A549 (cell line): ENCODE results near the gene ACAD9. TPM values are rescaled to one million over a fixed set of nuclear protein-coding genes. Genes with fewer than 3 reads are reported as not detected.

Experiments used
- ATAC-seq, 2 experiments: fragments of 200-7000 bp in 1 of 2; fragments of >200 bp in 1 of 2; cut with Nextera tagmentation in 1 of 2; cut with Tn5 transposase in 1 of 2; 3 replicates each; pipeline versions ENCODE4 v1.8.0 to v1.9.1; 2018 to 2020; ENCODE audit warnings: mild to moderate bottlenecking in 1 of 2, moderate library complexity in 1 of 2
- CTCF ChIA-PET: fragments of 300-600 bp; sonication (Branson Sonifier 250); formaldehyde crosslinking; extraction: SDS; loops from one replicate; lab custom pipeline; 2021; ENCODE audit warnings: antibody characterized with exemption, inconsistent platforms; lab: Yijun Ruan, JAX
- POLR2A ChIA-PET: fragments of 350-600 bp; formaldehyde crosslinking; extraction: SDS; loops from one replicate; lab custom pipeline; 2021; ENCODE audit warnings: antibody characterized with exemption, inconsistent platforms; lab: Yijun Ruan, JAX
- DNase-seq, 2 experiments: peaks; one replicate each; pipeline versions ENCODE4 v3.0.0 to v3.0.0-alpha.2; 2011 to 2016; ENCODE audit warnings: low read depth in 1 of 2, low spot score in 1 of 2
- FAIRE-seq: peaks from 2 replicates; lab custom pipeline; 2011; peaks lifted over from hg19 to GRCh38; lab: Jason Lieb, UNC
- H3K27ac ChIP-seq, 2 experiments: fragments of >200 bp; sonication (Bioruptor Twin); formaldehyde crosslinking; 3 replicates each; pipeline ENCODE4 v1.5.1; 2016 to 2017
- H3K4me1 ChIP-seq: fragments of >200 bp; sonication (Bioruptor Twin); formaldehyde crosslinking; 3 replicates; pipeline ENCODE4 v1.6.1; 2016
- H3K4me2 ChIP-seq: fragments of >200 bp; sonication (Bioruptor Twin); formaldehyde crosslinking; 3 replicates; pipeline ENCODE4 v1.6.1; 2016
- H3K4me3 ChIP-seq: fragments of >200 bp; sonication (Bioruptor Twin); formaldehyde crosslinking; 3 replicates; pipeline ENCODE4 v1.5.1; 2016
- H3K9me3 ChIP-seq: fragments of >200 bp; sonication (Bioruptor Twin); formaldehyde crosslinking; 3 replicates; pipeline ENCODE4 v1.6.1; 2016
- BCL3 ChIP-seq: fragments of >200 bp; sonication (Bioruptor Twin); formaldehyde crosslinking; IDR thresholded peaks from 3 replicates; pipeline ENCODE4 v1.6.1; 2016
- BHLHE40 ChIP-seq: IDR thresholded peaks from 2 replicates; pipeline ENCODE4 v1.6.1; 2012; ENCODE audit warnings: low read depth, low read length, inconsistent platforms
- CEBPB ChIP-seq, 2 experiments: fragments of >200 bp in 1 of 2; sonication (Bioruptor Twin) in 1 of 2; formaldehyde crosslinking in 1 of 2; IDR thresholded peaks; 2 replicates each; pipeline ENCODE4 v1.6.1; 2012 to 2016
- E2F6 ChIP-seq: IDR thresholded peaks from 2 replicates; pipeline ENCODE4 v1.6.1; 2012; ENCODE audit warnings: low read depth, borderline replicate concordance
- EP300 ChIP-seq, 2 experiments: fragments of >200 bp; sonication (Bioruptor Twin); formaldehyde crosslinking; IDR thresholded peaks; 2 replicates in 1 of 2; 3 replicates in 1 of 2; pipeline ENCODE4 v1.6.1; 2016 to 2017
- ESRRA ChIP-seq: fragments of 150-350 bp; IDR thresholded peaks from 2 replicates; pipeline ENCODE4 v1.6.1; 2014; ENCODE audit warnings: mild to moderate bottlenecking, low read length, borderline replicate concordance
- FOSB ChIP-seq: fragments of 250-450 bp; sonication (Bioruptor Pico); IDR thresholded peaks from 2 replicates; pipeline ENCODE4 v1.5.0; 2020; ENCODE audit warnings: mild to moderate bottlenecking, moderate library complexity
- FOXS1 ChIP-seq: fragments of 250-450 bp; sonication (Bioruptor Pico); IDR thresholded peaks from 2 replicates; pipeline ENCODE4 v1.5.0; 2020; ENCODE audit warnings: mild to moderate bottlenecking, moderate library complexity
- HEYL ChIP-seq: fragments of 250-450 bp; sonication (Bioruptor Pico); IDR thresholded peaks from 2 replicates; pipeline ENCODE4 v1.8.0; 2021; ENCODE audit warnings: mild to moderate bottlenecking, moderate library complexity
- HOXA7 ChIP-seq: fragments of 250-450 bp; sonication (Bioruptor Pico); IDR thresholded peaks from 2 replicates; pipeline ENCODE4 v1.5.0; 2020; ENCODE audit warnings: mild to moderate bottlenecking, moderate library complexity
- HOXB13 ChIP-seq: fragments of 250-450 bp; sonication (Bioruptor Pico); IDR thresholded peaks from 2 replicates; pipeline ENCODE4 v1.5.0; 2020; ENCODE audit warnings: low read depth, mild to moderate bottlenecking, moderate library complexity
- JUNB ChIP-seq: fragments of >200 bp; sonication (Bioruptor Twin); formaldehyde crosslinking; IDR thresholded peaks from 2 replicates; pipeline ENCODE4 v1.6.1; 2016
- MAX ChIP-seq: IDR thresholded peaks from 2 replicates; pipeline ENCODE4 v1.6.1; 2012
- MAZ ChIP-seq: fragments of 150-350 bp; IDR thresholded peaks from 2 replicates; pipeline ENCODE4 v1.6.1; 2014; ENCODE audit warnings: antibody characterized with exemption, low read depth, low read length, borderline replicate concordance
- MYC ChIP-seq: IDR thresholded peaks from 2 replicates; pipeline ENCODE4 v1.6.1; 2012; ENCODE audit warnings: mild to moderate bottlenecking, inconsistent platforms, low read length, improper control_type of control experiment, borderline replicate concordance
- NPAS2 ChIP-seq: fragments of 250-450 bp; sonication (Bioruptor Pico); IDR thresholded peaks from 2 replicates; pipeline ENCODE4 v1.8.0; 2022; ENCODE audit warnings: mild to moderate bottlenecking, moderate library complexity, borderline replicate concordance
- NR3C1 ChIP-seq: fragments of >200 bp; sonication (Bioruptor Twin); formaldehyde crosslinking; IDR thresholded peaks from 3 replicates; pipeline ENCODE4 v1.6.1; 2017
- PBX3 ChIP-seq: IDR thresholded peaks from 2 replicates; pipeline ENCODE4 v1.6.1; 2012
- PHF8 ChIP-seq: fragments of 200-600 bp; sonication (generic); IDR thresholded peaks from 2 replicates; pipeline ENCODE4 v1.6.1; 2016; ENCODE audit warnings: low read depth, mild to moderate bottlenecking, antibody characterized with exemption, moderate library complexity, borderline replicate concordance
- POLR2AphosphoS2 ChIP-seq: conservative IDR thresholded peaks from 2 replicates; pipeline ENCODE4 v1.6.1; 2012; ENCODE audit warnings: low read length, improper control_type of control experiment, inconsistent platforms
- RAD21 ChIP-seq, 2 experiments: fragments of >200 bp in 1 of 2; sonication (Bioruptor Twin) in 1 of 2; formaldehyde crosslinking in 1 of 2; IDR thresholded peaks in 1 of 2; conservative IDR thresholded peaks in 1 of 2; 2 replicates in 1 of 2; 3 replicates in 1 of 2; pipeline ENCODE4 v1.6.1; 2012 to 2018; ENCODE audit warnings: inconsistent platforms in 1 of 2
- REST ChIP-seq: fragments of 200-600 bp; sonication (generic); IDR thresholded peaks from 2 replicates; pipeline ENCODE4 v1.6.1; 2016; ENCODE audit warnings: antibody characterized with exemption, mild to moderate bottlenecking, moderate library complexity
- RNF2 ChIP-seq: fragments of 200-600 bp; sonication (generic); IDR thresholded peaks from 2 replicates; pipeline ENCODE4 v1.6.1; 2016; ENCODE audit warnings: low read depth, mild to moderate bottlenecking, antibody characterized with exemption, moderate library complexity, borderline replicate concordance
- TFCP2L1 ChIP-seq: fragments of 250-450 bp; sonication (Bioruptor Pico); IDR thresholded peaks from 2 replicates; pipeline ENCODE4 v1.5.0; 2021; ENCODE audit warnings: mild to moderate bottlenecking
- ZNF302 ChIP-seq: fragments of 250-450 bp; sonication (Bioruptor Pico); IDR thresholded peaks from 2 replicates; pipeline ENCODE4 v1.9.0; 2021; ENCODE audit warnings: inconsistent platforms, mild to moderate bottlenecking, moderate library complexity
- ZSCAN20 ChIP-seq: fragments of 250-450 bp; sonication (Bioruptor Pico); IDR thresholded peaks from 2 replicates; pipeline ENCODE4 v1.8.0; 2022; ENCODE audit warnings: mild to moderate bottlenecking, moderate library complexity
- WGBS: methylation state at CpG from one replicate; pipeline ENCODE4 v1.1.6; 2017; ENCODE audit errors: missing lambda C conversion rate; 5-methylcytosine and 5-hydroxymethylcytosine counted together
- polyA plus RNA-seq, 4 experiments: library from polyadenylated mRNA; depleted of rRNA in 3 of 4; stranded (reverse); fragments of >200 nt; fragmentation: RNase III in 1 of 4; extraction: RNeasy Plus Mini Kit Qiagen cat#74134 plus additional on column Dnase treatment in 1 of 4; gene quantifications; 2 replicates in 3 of 4; 3 replicates in 1 of 4; pipeline ENCODE4 v1.2.3, GENCODE V29; 2011 to 2017

ACAD9 gene
- polyA plus RNA-seq, 2 of the 4 experiments (the other 2 are of a cell fraction), result 26.1 to 29.2 TPM

GRCh38 chr3:128933213-128933921 is 53.9 kb downstream of the ACAD9 start:
- CTCF ChIA-PET, result no interaction called here
- no peaks in the 10 kb centered on the region for H3K4me1 ChIP-seq
- no peak overlapping the region for H3K4me3 ChIP-seq
- FAIRE-seq (no peak), ATAC-seq (peak; percentile 31 to 44; a peak in 4 of 6 replicates), DNase-seq (no peak)
- no peak for TF ChIP-seq ESRRA
- TF ChIP-seq MAX, result no peak
- no peak for TF ChIP-seq NR3C1
- TF ChIP-seq PBX3, result no peak
- TF ChIP-seq HOXB13, result no peak
- no peak for TF ChIP-seq ZSCAN20 (CRISPR knock-in tag)
- TF ChIP-seq TFCP2L1, result no peak
- no peak for TF ChIP-seq MAZ
- no peak for TF ChIP-seq FOXS1 (CRISPR knock-in tag)
- no peak for TF ChIP-seq ZNF302 (CRISPR knock-in tag)
- POLR2A ChIA-PET, result no interaction called here
- H3K27ac ChIP-seq, result no peak overlapping the region
- no peak overlapping the region for H3K4me2 ChIP-seq
- peaks cover 9% of the 10 kb centered on the region; the same call in 2 of the 3 replicates for H3K9me3 ChIP-seq
- WGBS, result 54% methylated on average over 6 of the region's 9 CpGs

- CTCF ChIA-PET, result no interaction called here
- H3K4me1 ChIP-seq, result no peaks in the 10 kb centered on the region
- no peak overlapping the region for H3K4me2 ChIP-seq
- no peak overlapping the region for H3K27ac ChIP-seq
- no CpG with 5 or more reads among the region's 2 CpGs for whole genome bisulfite sequencing
- no peak for DNase-seq
- TF ChIP-seq BCL3 (no peak), HOXA7 (no peak), PHF8 (no peak), E2F6 (no peak), JUNB (no peak), ZNF302 (CRISPR knock-in tag) (no peak)
- TF ChIP-seq, all 56 proteins: peak for 0
- POLR2A ChIA-PET, result no interaction called here
- no peak for ATAC-seq
- Histone ChIP-seq H3K9me3 (peaks cover 7% of the 10 kb centered on the region; the same call in 2 of the 3 replicates), H3K4me3 (no peak overlapping the region)
- no peak for FAIRE-seq
Observed at GRCh38 chr3:128933922-128934253, 54.5 kb downstream of the ACAD9 start.

- ChIA-PET POLR2A (no interaction called here), CTCF (interaction anchor here (2.6 kb wide), 1 partner anchor 35 kb away, joined by 8 read pairs; no protein-coding TSS in a partner anchor)
- no peak overlapping the region for H3K4me3 ChIP-seq
- ATAC-seq (no peak), FAIRE-seq (no peak), DNase-seq (no peak)
- WGBS, result 58% methylated on average over 2 of the region's 2 CpGs
- H3K27ac ChIP-seq, result no peak overlapping the region
- no peaks in the 10 kb centered on the region for H3K4me1 ChIP-seq
- no peak overlapping the region for H3K4me2 ChIP-seq
- H3K9me3 ChIP-seq, result no peaks in the 10 kb centered on the region
- TF ChIP-seq HEYL (CRISPR knock-in tag) (no peak), TFCP2L1 (no peak), POLR2AphosphoS2 (no peak), MYC (no peak), ZSCAN20 (CRISPR knock-in tag) (no peak), NPAS2 (no peak), FOSB (CRISPR knock-in tag) (no peak), E2F6 (no peak), HOXB13 (no peak), RAD21 (conservative IDR thresholded peaks at IDR 0.05 in 1 of 2, IDR thresholded peaks at IDR 0.05 in 1 of 2) (no peak), EP300 (IDR thresholded peaks at IDR 0.05) (no peak), REST (no peak), CEBPB (IDR thresholded peaks at IDR 0.05) (no peak), BHLHE40 (no peak), RNF2 (no peak)
Observed at GRCh38 chr3:128935922-128936321, 56.5 kb downstream of the ACAD9 start.
